Heart left ventricle (tissue), 16 donors: Measurements from ENCODE around the gene TTC21B. TPM values are rescaled to one million over a fixed set of nuclear protein-coding genes. Genes with fewer than 3 reads are reported as not detected.
A peak's percentile ranks its signal among the peaks of the same experiment; 100 is the strongest.

ENCODE experiments used
- ATAC-seq, 4 donors: fragments of 200-7000 bp; cut with Tn5 transposase; one replicate each; pipeline ENCODE4 v1.9.1; 2020 to 2022; ENCODE audit warnings: moderate library complexity in 4 of 4, mild to moderate bottlenecking in 3 of 4, moderate number of reproducible peaks in 1 of 4
- DNase-seq, 5 donors: peaks; one replicate each; pipeline ENCODE4 v3.0.0-alpha.2; 2020
- H3K27ac ChIP-seq, 12 donors: fragments of 200-600 bp; sonication (generic) in 4 of 12; one replicate each; pipeline versions ENCODE4 v1.5.0 to v1.8.0; 2016 to 2022; ENCODE audit warnings: mild to moderate bottlenecking in 2 of 12
- H3K27me3 ChIP-seq, 9 donors: fragments of 200-600 bp; sonication (generic) in 2 of 9; one replicate each; pipeline versions ENCODE4 v1.5.1 to v1.8.0; 2016 to 2022; ENCODE audit warnings: mild to moderate bottlenecking in 3 of 9
- H3K36me3 ChIP-seq, 9 donors: fragments of 200-600 bp; sonication (generic) in 2 of 9; one replicate each; pipeline versions ENCODE4 v1.5.0 to v1.8.0; 2018 to 2022; ENCODE audit warnings: mild to moderate bottlenecking in 2 of 9
- H3K4me1 ChIP-seq, 12 donors: fragments of 200-600 bp; sonication (generic) in 4 of 12; one replicate each; pipeline versions ENCODE4 v1.5.0 to v1.8.0; 2016 to 2022; ENCODE audit warnings: mild to moderate bottlenecking in 3 of 12
- H3K4me3 ChIP-seq, 12 donors: fragments of 200-600 bp; sonication (generic) in 4 of 12; one replicate each; pipeline versions ENCODE4 v1.5.0 to v1.8.0; 2017 to 2022; ENCODE audit warnings: mild to moderate bottlenecking in 9 of 12, moderate library complexity in 4 of 12
- H3K9me3 ChIP-seq, 12 donors: fragments of 200-600 bp; sonication (generic) in 4 of 12; one replicate each; pipeline versions ENCODE4 v1.5.0 to v1.8.0; 2016 to 2022; ENCODE audit warnings: mild to moderate bottlenecking in 1 of 12
- CTCF ChIP-seq, 12 donors: fragments of 200-600 bp; sonication (generic) in 4 of 12; IDR thresholded peaks; one replicate each; pipeline versions ENCODE4 v1.5.0 to v1.8.0; 2018 to 2022; ENCODE audit warnings: antibody characterized with exemption in 12 of 12, mild to moderate bottlenecking in 5 of 12
- POLR2A ChIP-seq, 2 donors: fragments of 450-650 bp; IDR thresholded peaks; one replicate each; pipeline ENCODE4 v1.6.1; 2017; ENCODE audit warnings: antibody characterized with exemption in 2 of 2, mild to moderate bottlenecking in 2 of 2, moderate library complexity in 2 of 2
- WGBS, 4 donors: extraction: QIAGEN DNeasy Blood & Tissue Kit in 2 of 4; methylation state at CpG; one replicate each; pipeline versions ENCODE4 v1.1.5 to v1.1.7; 2013 to 2018; 5-methylcytosine and 5-hydroxymethylcytosine counted together
- intact Hi-C, 10 donors: fragments of 100-400 bp; cut with DNase I; formaldehyde crosslinking; loops; one replicate each; pipeline versions ENCODE4 v1.11.1 to v1.14.2; 2022
- polyA plus RNA-seq, 2 donors: library from polyadenylated mRNA; stranded (reverse); fragments of 200-250 nt; gene quantifications; one replicate each; pipeline ENCODE4 v1.2.3, GENCODE V29; 2013
- total RNA-seq, 9 donors: library from RNA; depleted of rRNA in 2 of 9; stranded (reverse); fragments of >200 nt in 2 of 9; fragmentation: NEBNext Ultra II Directional in 3 of 9; extraction: Animal tissue kit (Norgen Biotek cat#: 25700) in 3 of 9; gene quantifications; one replicate each; pipeline versions ENCODE4 v1.1.0 to v1.2.4, GENCODE V29; 2016 to 2023
- donor health status: ischemic (EF 13 %, LVEDD 7.1; RV severe dilation, severe dysfunction).
- donor health status: healthy with polysubstance abuse.
- donor health status: DM: no; HTN: yes; CAD: no.
- donor health status: DM: no; HTN: no; CAD: no.
- donor health status: ischemic (EF 25% LVEDD 6.9; RV normal size, moderate dysfunction).
- donor health status: ischemic (EF 25% LVEDD 5.7; RV mildly dilated, moderate dysfunction).
- donor health status: healthy.
- donor health status: DM: yes; HTN: yes; CAD: no.
- donor health status: ischemic (EF 35%, LVEDD 5.7; RV mildly dilated, moderate dysfunction).
- donor health status: nonischemic (EF 11% LVEDD 7.7; RV severe dilation, severe dysfunction).
- donor health status: DM: yes; HTN: yes; CAD: no.
- donor health status: PGD.
- donor health status: ischemic (EF 29% LVEDD 5.4; RV normal size, mild dysfunction).
- donor health status: nonischemic (EF 23%, LVEDD 6.1; RV moderate dilation, normal function).

TTC21B gene
- total and polyA plus RNA-seq, 11 donors, result 3.7 to 16.1 (median 12.0) TPM

GRCh38 chr2:165952085-165952484 lies 1.5 kb downstream of the TTC21B start:
- TF ChIP-seq CTCF (IDR thresholded peaks at IDR 0.05), result no peak
- TF ChIP-seq POLR2A (IDR thresholded peaks at IDR 0.05), result no peak
- Histone ChIP-seq H3K27ac (no peak overlapping the region), H3K36me3 (peaks cover 0 to 26% (median 21%) of the 10 kb centered on the region in 9 donors), H3K4me3 (peak overlapping the region in 4 of 12 donors; percentile 84 to 91 (median 88)), H3K27me3 (no peaks in the 10 kb centered on the region), H3K4me1 (peaks cover 0 to 37% (median 20%) of the 10 kb centered on the region in 12 donors), H3K9me3 (no peaks in the 10 kb centered on the region)
- intact Hi-C loops, result loop anchor here in 6 of 10 donors (5.0 to 10.0 kb wide), 3 partner anchors 173 to 233 kb away; partner anchors contain the start of gene SCN1A (in 5 of the 6)
- 0 to 1% (median 1%) methylated on average over 1 of the region's 1 CpG for WGBS, 4 donors
- DNase-seq (no peak), ATAC-seq (no peak)

GRCh38 chr2:165950438-165950837 lies 3.1 kb downstream of the TTC21B start:
- intact Hi-C loops, result loop anchor here in 6 of 10 donors (5.0 to 10.0 kb wide), 3 partner anchors 174 to 234 kb away; partner anchors contain the start of gene SCN1A (in 5 of the 6)
- no peak for ATAC-seq
- Histone ChIP-seq H3K27me3 (no peaks in the 10 kb centered on the region), H3K4me3 (no peak overlapping the region), H3K9me3 (no peaks in the 10 kb centered on the region), H3K4me1 (peaks cover 0 to 37% (median 20%) of the 10 kb centered on the region in 12 donors), H3K36me3 (peaks cover 0 to 39% (median 22%) of the 10 kb centered on the region in 9 donors), H3K27ac (no peak overlapping the region)
- no peak for DNase-seq
- WGBS, 4 donors, result 96 to 98% (median 97%) methylated on average over 3 of the region's 3 CpGs
- TF ChIP-seq CTCF (IDR thresholded peaks at IDR 0.05) (no peak), POLR2A (IDR thresholded peaks at IDR 0.05) (no peak)

GRCh38 chr2:165941827-165942226 lies 11.7 kb downstream of the TTC21B start:
- no peaks in the 10 kb centered on the region for H3K27me3 ChIP-seq
- no peak overlapping the region for H3K27ac ChIP-seq
- no peaks in the 10 kb centered on the region for H3K4me1 ChIP-seq
- intact Hi-C loops, result no loop called here
- H3K9me3 ChIP-seq, result no peaks in the 10 kb centered on the region
- no peak for TF ChIP-seq POLR2A (IDR thresholded peaks at IDR 0.05)
- no peak for TF ChIP-seq CTCF (IDR thresholded peaks at IDR 0.05)
- DNase-seq (no peak), ATAC-seq (no peak)
- no peak overlapping the region for H3K4me3 ChIP-seq
- 93 to 98% (median 96%) methylated on average over 1 of the region's 1 CpG for WGBS, 4 donors
- peaks cover 0 to 97% (median 70%) of the 10 kb centered on the region in 9 donors for H3K36me3 ChIP-seq

- ATAC-seq (no peak), DNase-seq (no peak)
- Histone ChIP-seq H3K27ac (no peak overlapping the region), H3K4me1 (no peaks in the 10 kb centered on the region), H3K27me3 (no peaks in the 10 kb centered on the region), H3K9me3 (no peaks in the 10 kb centered on the region), H3K4me3 (no peak overlapping the region), H3K36me3 (peaks cover 0 to 96% (median 61%) of the 10 kb centered on the region in 9 donors)
- WGBS, 4 donors, result 78 to 92% (median 88%) methylated on average over 1 of the region's 1 CpG
- TF ChIP-seq CTCF (IDR thresholded peaks at IDR 0.05) (no peak), POLR2A (IDR thresholded peaks at IDR 0.05) (no peak)
- intact Hi-C loops, result no loop called here
Observed at GRCh38 chr2:165938237-165938636, 15.3 kb downstream of the TTC21B start.
